GM21381 (cell line): ENCODE results near the gene COL25A1.
"Not testable (repeated sequence)": the region's sequence is repeated elsewhere in the genome, so short reads cannot be mapped to it uniquely, and the experiment has no call there.

ENCODE experiments used
- ATAC-seq: cut with Tn5 transposase; IDR thresholded peaks from one replicate; pipeline ENCODE4 v1.9.1; 2021; ENCODE audit warnings: mild to moderate bottlenecking, moderate library complexity; ENCODE audit not compliant: unreplicated experiment

COL25A1 gene

GRCh38 chr4:109070677-109071076, 231.8 kb downstream of the COL25A1 start:
- not testable (repeated sequence) for ATAC-seq

- ATAC-seq = no peak
Measured at GRCh38 chr4:109067508-109068235, 234.8 kb downstream of the COL25A1 start.

GRCh38 chr4:109065006-109065405, 237.5 kb downstream of the COL25A1 start:
- no peak for ATAC-seq

- no peak for ATAC-seq
Measured at GRCh38 chr4:109053257-109053656, 249.2 kb downstream of the COL25A1 start.

GRCh38 chr4:109052821-109053220, 249.6 kb downstream of the COL25A1 start:
- no peak for ATAC-seq

GRCh38 chr4:109051054-109051453, 251.4 kb downstream of the COL25A1 start:
- no peak for ATAC-seq

GRCh38 chr4:109049926-109050325, 252.5 kb downstream of the COL25A1 start:
- ATAC-seq = no peak

- no peak for ATAC-seq
Measured at GRCh38 chr4:109046471-109047201, 255.8 kb downstream of the COL25A1 start.

- no peak for ATAC-seq
Measured at GRCh38 chr4:109044431-109044830, 258.0 kb downstream of the COL25A1 start.

GRCh38 chr4:109043286-109043685, 259.2 kb downstream of the COL25A1 start:
- ATAC-seq = no peak

GRCh38 chr4:109041463-109042360, 260.7 kb downstream of the COL25A1 start:
- ATAC-seq = no peak

GRCh38 chr4:109040441-109040840, 262.0 kb downstream of the COL25A1 start:
- ATAC-seq = no peak

GRCh38 chr4:109037026-109037425, 265.4 kb downstream of the COL25A1 start:
- ATAC-seq = no peak

- ATAC-seq = no peak
Measured at GRCh38 chr4:109033993-109034392, 268.5 kb downstream of the COL25A1 start.

GRCh38 chr4:109032671-109033070, 269.8 kb downstream of the COL25A1 start:
- ATAC-seq = no peak

GRCh38 chr4:109029987-109030386, 272.5 kb downstream of the COL25A1 start:
- no peak for ATAC-seq

- no peak for ATAC-seq
Measured at GRCh38 chr4:109027016-109027500, 275.4 kb downstream of the COL25A1 start.

- no peak for ATAC-seq
Measured at GRCh38 chr4:109026588-109026987, 275.9 kb downstream of the COL25A1 start.

GRCh38 chr4:109025471-109026076, 276.9 kb downstream of the COL25A1 start:
- ATAC-seq = no peak

- no peak for ATAC-seq
Measured at GRCh38 chr4:109022961-109023360, 279.5 kb downstream of the COL25A1 start.

- ATAC-seq = not testable (repeated sequence)
Measured at GRCh38 chr4:109021630-109022029, 280.8 kb downstream of the COL25A1 start.
